B cell (primary cell): ENCODE data around the gene SAXO1. TPM values are rescaled to one million over a fixed set of nuclear protein-coding genes. Genes with fewer than 3 reads are reported as not detected.

Source experiments
- ATAC-seq: fragments of 200-7000 bp; cut with Tn5 transposase; one replicate; pipeline ENCODE4 v1.10.0; 2021; ENCODE audit warnings: low read depth, mild to moderate bottlenecking, moderate number of reproducible peaks, moderate library complexity
- CTCF ChIA-PET: fragments of 350-600 bp; sonication (Branson Sonifier 250); formaldehyde crosslinking; loops from one replicate; lab custom pipeline; 2021; ENCODE audit warnings: antibody characterized with exemption, inconsistent platforms; lab: Charles Lee
- POLR2A ChIA-PET: fragments of 350-600 bp; sonication (Branson Sonifier 250); formaldehyde crosslinking; loops from one replicate; lab custom pipeline; 2021; ENCODE audit warnings: antibody characterized with exemption; lab: Charles Lee
- DNase-seq: peaks from one replicate; pipeline ENCODE4 v3.0.0; 2013
- H2AFZ ChIP-seq: 2 replicates; pipeline ENCODE4 v1.6.1; 2012; ENCODE audit warnings: mild to moderate bottlenecking, low read depth, low read length; ENCODE audit not compliant: insufficient read depth, poor library complexity, severe bottlenecking
- H3K27ac ChIP-seq, 2 donors: 1 replicate in 1 of 2; 2 replicates in 1 of 2; pipeline ENCODE4 v1.5.1; 2012 to 2013; ENCODE audit warnings: low read length in 2 of 2, mild to moderate bottlenecking in 2 of 2, moderate library complexity in 1 of 2
- H3K27me3 ChIP-seq, 4 experiments: fragments of 200-600 bp in 1 of 4; sonication (generic) in 1 of 4; replicated peaks in 1 of 4; 1 replicate in 2 of 4; 2 replicates in 2 of 4; pipeline versions ENCODE4 v1.6.1 to v1.7.0; 2013 to 2016; ENCODE audit warnings: low read length in 3 of 4, mild to moderate bottlenecking in 2 of 4, mixed read lengths in 1 of 4, moderate library complexity in 1 of 4; ENCODE audit not compliant: insufficient read depth in 4 of 4, control insufficient read depth in 3 of 4; ENCODE audit errors: control extremely low read depth in 1 of 4
- H3K36me3 ChIP-seq, 2 experiments: replicated peaks in 1 of 2; 1 replicate in 1 of 2; 2 replicates in 1 of 2; pipeline versions ENCODE4 v1.6.1 to v1.7.1; 2013; ENCODE audit warnings: low read length in 1 of 2; ENCODE audit not compliant: insufficient read depth in 2 of 2, control insufficient read depth in 1 of 2; ENCODE audit errors: control extremely low read depth in 1 of 2, extremely low read depth in 1 of 2
- H3K4me1 ChIP-seq, 2 donors: fragments of 200-600 bp in 1 of 2; sonication (generic) in 1 of 2; 1 replicate in 1 of 2; 2 replicates in 1 of 2; pipeline versions ENCODE4 v1.5.1 to v1.6.1; 2013 to 2017; ENCODE audit warnings: low read length in 2 of 2; ENCODE audit not compliant: control insufficient read depth in 2 of 2, insufficient read depth in 2 of 2
- H3K4me2 ChIP-seq: replicated peaks from 2 replicates; pipeline ENCODE3; 2012; ENCODE audit warnings: mild to moderate bottlenecking, low read depth, low read length; ENCODE audit not compliant: poor library complexity, severe bottlenecking
- H3K4me3 ChIP-seq, 5 experiments: fragments of 200-600 bp in 1 of 5; sonication (generic) in 1 of 5; 1 replicate in 3 of 5; 2 replicates in 2 of 5; pipeline versions ENCODE4 v1.5.1 to v1.7.0; 2011 to 2016; ENCODE audit warnings: low read length in 4 of 5, mild to moderate bottlenecking in 4 of 5, low read depth in 2 of 5, control low read depth in 1 of 5, moderate library complexity in 1 of 5; ENCODE audit not compliant: insufficient read depth in 1 of 5; ENCODE audit errors: control extremely low read depth in 1 of 5, extremely low read depth in 1 of 5
- H3K79me2 ChIP-seq: fragments of 200-600 bp; sonication (generic); one replicate; pipeline ENCODE4 v1.6.0; 2016; ENCODE audit warnings: low read length; ENCODE audit not compliant: control insufficient read depth, insufficient read depth
- H3K9ac ChIP-seq: fragments of 200-600 bp; sonication (generic); 2 replicates; pipeline ENCODE4 v1.6.1; 2017; ENCODE audit warnings: mild to moderate bottlenecking, low read length, moderate library complexity
- H3K9me3 ChIP-seq, 3 donors: one replicate each; pipeline versions ENCODE4 v1.6.1 to v1.7.1; 2013; ENCODE audit warnings: low read length in 2 of 3; ENCODE audit not compliant: control insufficient read depth in 2 of 3, insufficient read depth in 1 of 3; ENCODE audit errors: control extremely low read depth in 1 of 3
- H4K20me1 ChIP-seq: 2 replicates; pipeline ENCODE4 v1.6.0; 2012; ENCODE audit warnings: mild to moderate bottlenecking, low read length; ENCODE audit not compliant: insufficient read depth, control insufficient read depth, poor library complexity, severe bottlenecking
- H3K27ac Mint-ChIP-seq: one replicate; pipeline ENCODE4 v1.8.0; 2021; ENCODE audit warnings: mixed read lengths
- H3K27me3 Mint-ChIP-seq: one replicate; pipeline ENCODE4 v1.8.0; 2021; ENCODE audit warnings: mixed read lengths
- H3K4me1 Mint-ChIP-seq: one replicate; pipeline ENCODE4 v1.8.0; 2021; ENCODE audit warnings: mixed read lengths
- H3K4me3 Mint-ChIP-seq: one replicate; pipeline ENCODE4 v1.8.0; 2021; ENCODE audit warnings: mixed read lengths
- H3K9me3 Mint-ChIP-seq: one replicate; pipeline ENCODE4 v1.8.0; 2022; ENCODE audit warnings: mixed read lengths; ENCODE audit not compliant: insufficient read depth
- EZH2 ChIP-seq: IDR thresholded peaks from 2 replicates; pipeline ENCODE4 v1.6.1; 2012; ENCODE audit warnings: borderline replicate concordance, low read depth, mild to moderate bottlenecking, moderate library complexity, low read length; ENCODE audit not compliant: insufficient read depth, poor library complexity, severe bottlenecking
- WGBS: methylation state at CpG from one replicate; pipeline ENCODE4 v1.1.5; 2013; ENCODE audit warnings: missing lambda C conversion rate; ENCODE audit not compliant: insufficient coverage; 5-methylcytosine and 5-hydroxymethylcytosine counted together
- intact Hi-C: fragments of 100-400 bp; cut with micrococcal nuclease; formaldehyde crosslinking; loops from one replicate; pipeline ENCODE4 v1.10.0; 2022
- polyA plus RNA-seq: library from polyadenylated mRNA; depleted of rRNA; stranded (reverse); fragments of >200 nt; gene quantifications from 2 replicates; pipeline ENCODE4 v1.2.3, GENCODE V29; 2012
- total RNA-seq, 2 donors: library from RNA; stranded (reverse); fragments of 120-200 nt in 1 of 2; gene quantifications; 1 replicate in 1 of 2; 2 replicates in 1 of 2; pipeline versions ENCODE4 v1.2.3 to v1.2.4, GENCODE V29; 2013 to 2022
- TF ChIP-seq, protein P1 (sequence below): fragments of 200-600 bp; IDR thresholded peaks from one replicate; pipeline ENCODE4 v1.8.0; 2022; ENCODE audit warnings: antibody characterized with exemption, mild to moderate bottlenecking

The SAXO1 gene
- total and polyA plus RNA-seq, 2 donors (not counting 1 experiment from before 2014, with no cell fraction given) = 0.01 TPM; not detected in 1

DNA sequence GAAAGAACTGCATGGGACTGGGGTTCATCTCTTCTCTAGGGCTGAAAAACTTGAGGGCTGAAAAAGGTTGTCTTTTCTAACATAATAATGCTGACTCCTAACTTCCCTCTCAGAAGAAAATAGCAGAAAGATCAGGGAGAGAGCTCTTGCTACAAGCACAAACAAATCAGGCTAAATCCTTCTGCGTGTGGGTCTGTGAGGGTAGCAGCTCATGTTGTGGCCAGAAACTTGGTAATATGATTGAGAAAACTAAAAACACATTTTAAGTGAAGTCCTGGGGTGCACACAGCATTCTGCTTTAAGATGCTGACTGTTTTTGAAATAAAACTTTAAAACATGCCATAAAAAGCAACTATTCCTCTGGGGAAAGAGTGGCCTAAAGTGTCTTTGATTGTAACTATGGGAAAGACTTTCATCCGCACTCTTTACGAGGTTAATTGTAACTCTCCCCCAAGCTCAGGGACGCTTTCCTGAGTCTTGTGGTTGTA, 56.7 kb downstream of the SAXO1 start:
- CTCF ChIA-PET = no interaction called here
- Mint-ChIP-seq H3K4me1 (peaks cover 2% of the 10 kb centered on the region), H3K27me3 (peaks cover 38% of the 10 kb centered on the region), H3K9me3 (no peaks in the 10 kb centered on the region), H3K27ac (no peak overlapping the region), H3K4me3 (no peak overlapping the region)
- whole genome bisulfite sequencing = 33% methylated on average over 4 of the region's 4 CpGs
- intact Hi-C loops = no loop called here
- no peak overlapping the region for H3K4me2 ChIP-seq
- no peak for ATAC-seq
- H3K4me3 ChIP-seq = no peak overlapping the region
- no peaks in the 10 kb centered on the region for H3K79me2 ChIP-seq
- H4K20me1 ChIP-seq = no peaks in the 10 kb centered on the region
- H3K27me3 ChIP-seq = peaks cover 0 to under 1% (median 0%) of the 10 kb centered on the region in 4 experiments
- H2AFZ ChIP-seq = no peak overlapping the region
- DNase-seq = no peak
- H3K9ac ChIP-seq = no peak overlapping the region
- TF ChIP-seq, protein P1, sequence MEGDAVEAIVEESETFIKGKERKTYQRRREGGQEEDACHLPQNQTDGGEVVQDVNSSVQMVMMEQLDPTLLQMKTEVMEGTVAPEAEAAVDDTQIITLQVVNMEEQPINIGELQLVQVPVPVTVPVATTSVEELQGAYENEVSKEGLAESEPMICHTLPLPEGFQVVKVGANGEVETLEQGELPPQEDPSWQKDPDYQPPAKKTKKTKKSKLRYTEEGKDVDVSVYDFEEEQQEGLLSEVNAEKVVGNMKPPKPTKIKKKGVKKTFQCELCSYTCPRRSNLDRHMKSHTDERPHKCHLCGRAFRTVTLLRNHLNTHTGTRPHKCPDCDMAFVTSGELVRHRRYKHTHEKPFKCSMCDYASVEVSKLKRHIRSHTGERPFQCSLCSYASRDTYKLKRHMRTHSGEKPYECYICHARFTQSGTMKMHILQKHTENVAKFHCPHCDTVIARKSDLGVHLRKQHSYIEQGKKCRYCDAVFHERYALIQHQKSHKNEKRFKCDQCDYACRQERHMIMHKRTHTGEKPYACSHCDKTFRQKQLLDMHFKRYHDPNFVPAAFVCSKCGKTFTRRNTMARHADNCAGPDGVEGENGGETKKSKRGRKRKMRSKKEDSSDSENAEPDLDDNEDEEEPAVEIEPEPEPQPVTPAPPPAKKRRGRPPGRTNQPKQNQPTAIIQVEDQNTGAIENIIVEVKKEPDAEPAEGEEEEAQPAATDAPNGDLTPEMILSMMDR = no peak
- no peak for TF ChIP-seq EZH2
- H3K9me3 ChIP-seq = no peaks in the 10 kb centered on the region
- no peaks in the 10 kb centered on the region for H3K36me3 ChIP-seq
- no peaks in the 10 kb centered on the region for H3K4me1 ChIP-seq
- POLR2A ChIA-PET = no interaction called here
- H3K27ac ChIP-seq = no peak overlapping the region

GRCh38 chr9:18973348-18973747, 59.7 kb downstream of the SAXO1 start:
- H3K36me3 ChIP-seq = no peaks in the 10 kb centered on the region
- no peak for ATAC-seq
- no peak for DNase-seq
- WGBS = 93% methylated on average over 2 of the region's 2 CpGs
- Mint-ChIP-seq H3K9me3 (no peaks in the 10 kb centered on the region), H3K27ac (no peak overlapping the region), H3K4me1 (peaks cover 2% of the 10 kb centered on the region), H3K4me3 (no peak overlapping the region), H3K27me3 (peaks cover 41% of the 10 kb centered on the region)
- ChIA-PET POLR2A (no interaction called here), CTCF (no interaction called here)
- H3K9ac ChIP-seq = no peak overlapping the region
- no peaks in the 10 kb centered on the region for H3K9me3 ChIP-seq
- no peak overlapping the region for H3K4me2 ChIP-seq
- no peak for TF ChIP-seq EZH2
- TF ChIP-seq, protein P1 = no peak
- H3K27me3 ChIP-seq = peaks cover 0 to 3% (median 0%) of the 10 kb centered on the region in 4 experiments
- no peaks in the 10 kb centered on the region for H3K4me1 ChIP-seq
- H3K27ac ChIP-seq = no peak overlapping the region
- H3K4me3 ChIP-seq = no peak overlapping the region
- H3K79me2 ChIP-seq = no peaks in the 10 kb centered on the region
- no peak overlapping the region for H2AFZ ChIP-seq
- intact Hi-C loops = no loop called here
- no peaks in the 10 kb centered on the region for H4K20me1 ChIP-seq
